NCI-H1105 (cell line): Measurements from ENCODE around the gene INTS15.
"Not testable (repeated sequence)": the region's sequence is repeated elsewhere in the genome, so short reads cannot be mapped to it uniquely, and the experiment has no call there.

ENCODE experiments used
- DNase-seq: peaks from one replicate; lab custom pipeline; 2025; lab: John Stamatoyannopoulos, UW

The INTS15 gene

DNA sequence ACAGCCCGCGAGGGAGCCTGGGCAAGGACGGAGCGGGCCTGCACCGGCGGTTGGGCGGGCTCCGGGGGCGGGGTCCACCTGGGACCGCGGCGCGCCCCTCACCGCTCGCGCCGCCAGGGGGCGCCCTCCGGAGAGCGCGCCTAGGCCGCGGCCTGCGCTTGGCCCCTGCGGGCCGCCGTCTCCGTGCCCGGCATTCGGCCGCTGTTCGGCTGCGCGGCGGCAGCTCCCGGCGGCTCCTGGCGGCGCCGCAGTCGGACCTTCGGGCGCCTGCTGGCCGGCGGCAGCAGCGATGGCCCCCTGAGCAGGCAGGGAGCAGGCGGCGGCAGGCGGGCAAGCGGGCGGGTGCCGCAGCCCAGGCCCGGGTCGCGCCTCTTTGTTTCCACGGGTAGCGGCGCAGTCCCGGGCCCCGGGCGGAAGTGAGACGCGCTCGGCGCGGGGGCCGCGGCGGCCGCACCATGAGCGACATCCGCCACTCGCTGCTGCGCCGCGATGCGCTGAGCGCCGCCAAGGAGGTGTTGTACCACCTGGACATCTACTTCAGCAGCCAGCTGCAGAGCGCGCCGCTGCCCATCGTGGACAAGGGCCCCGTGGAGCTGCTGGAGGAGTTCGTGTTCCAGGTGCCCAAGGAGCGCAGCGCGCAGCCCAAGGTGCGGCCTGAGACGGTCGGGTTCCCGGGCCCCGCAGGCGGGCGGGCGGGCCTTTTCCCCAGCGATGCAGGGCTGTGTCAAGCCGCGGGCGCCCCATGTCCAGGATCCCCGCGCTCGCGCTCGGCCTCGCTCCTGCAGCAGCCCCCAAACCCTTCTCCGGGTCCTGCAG is at the start of gene INTS15:
TSS of gene INTS15 (plus strand) at position 193 of the 816 bp plus-strand sequence. CDS start at position 456, 263 bp downstream.
- peak; percentile 79 for DNase-seq

DNA sequence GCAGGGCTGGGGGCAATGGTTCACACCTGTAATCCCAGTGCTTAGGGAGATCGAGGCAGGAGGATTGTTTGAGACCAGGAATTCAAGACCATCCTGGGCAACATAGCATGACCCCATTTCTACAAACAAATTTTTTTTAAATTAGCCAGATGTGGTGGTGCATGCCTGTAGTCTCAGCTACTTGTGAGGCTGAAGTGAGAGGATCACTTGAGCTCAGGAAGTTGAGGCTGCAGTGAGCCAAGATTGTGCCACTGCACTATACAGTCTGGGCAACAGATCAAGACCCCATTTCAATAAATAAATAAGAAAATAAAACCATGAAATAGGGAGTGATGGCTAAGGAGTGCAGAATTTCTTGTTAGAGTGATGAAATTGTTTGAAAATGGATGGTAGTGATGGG is 47.5 kb upstream of the INTS15 start:
- DNase-seq, result no peak

DNA sequence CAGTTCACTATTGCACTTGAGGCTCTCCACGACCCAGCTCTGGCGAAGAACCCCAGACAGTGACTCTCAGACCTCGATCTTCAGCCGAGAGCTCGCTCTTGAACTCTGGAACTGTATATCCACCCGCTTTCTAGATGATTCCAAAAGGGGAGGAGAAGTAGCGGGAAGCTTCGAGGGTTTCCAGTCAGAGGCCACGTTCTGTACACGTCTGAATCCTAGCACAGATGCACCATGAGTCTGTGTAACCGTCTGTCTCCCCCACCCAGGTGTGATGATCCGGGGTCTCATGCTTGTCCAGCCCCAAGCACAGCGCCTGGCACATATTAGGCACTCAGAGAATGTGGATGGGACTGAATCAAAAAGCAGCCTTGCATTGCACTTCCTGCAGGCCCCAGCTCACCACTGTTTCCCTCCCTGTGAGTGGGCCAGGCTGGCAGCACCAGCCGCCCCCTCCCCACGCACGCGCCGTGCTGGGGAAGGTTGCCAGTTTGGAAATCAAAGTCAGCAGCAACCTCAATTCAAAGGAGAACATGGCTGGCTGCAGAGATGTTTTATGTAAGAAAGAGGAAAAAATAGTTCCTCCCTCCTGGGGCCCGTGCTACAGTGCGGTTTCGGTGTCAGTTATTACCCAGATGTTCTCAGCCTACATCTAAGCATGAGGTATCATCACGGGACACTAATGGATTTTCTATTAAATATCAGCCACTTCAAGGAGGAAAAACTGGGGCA is 44.3 kb upstream of the INTS15 start:
- DNase-seq, result no peak

DNA sequence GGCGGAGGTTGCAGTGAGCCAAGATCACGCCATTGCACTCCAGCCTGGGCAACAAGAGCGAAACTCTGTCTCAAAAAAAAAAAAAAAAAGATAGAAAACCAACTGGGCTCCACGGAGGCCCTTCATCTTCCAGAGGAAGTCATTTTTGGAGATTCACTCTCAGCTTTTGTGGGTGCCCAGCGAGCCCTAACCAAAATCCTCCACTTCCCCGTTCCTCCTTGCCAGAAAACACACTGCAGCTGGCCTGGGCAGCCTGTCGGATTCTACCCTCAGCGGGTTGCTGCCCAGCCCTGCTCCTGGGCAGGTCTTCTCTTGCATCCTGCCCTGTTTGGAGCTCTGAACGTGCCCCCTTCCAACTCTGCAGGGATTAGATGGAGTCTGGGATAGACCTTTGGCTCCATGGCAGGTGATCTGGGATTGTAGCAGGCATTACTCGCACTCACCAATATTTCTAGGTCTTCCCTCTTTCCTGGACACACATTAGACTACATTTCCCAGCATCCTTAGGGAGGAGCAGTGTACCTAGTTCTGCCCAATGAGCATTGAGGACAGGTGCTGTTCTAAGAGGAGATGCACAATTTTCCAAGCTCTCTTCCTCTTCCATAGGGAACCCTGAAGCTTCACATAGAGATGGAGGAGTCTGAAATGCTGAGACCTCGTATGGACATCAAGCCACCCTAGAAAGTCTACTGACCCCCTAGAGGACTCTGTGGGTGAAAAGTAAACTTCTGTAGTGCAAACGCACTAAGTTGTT is 43.1 kb upstream of the INTS15 start:
- DNase-seq, result no peak

DNA sequence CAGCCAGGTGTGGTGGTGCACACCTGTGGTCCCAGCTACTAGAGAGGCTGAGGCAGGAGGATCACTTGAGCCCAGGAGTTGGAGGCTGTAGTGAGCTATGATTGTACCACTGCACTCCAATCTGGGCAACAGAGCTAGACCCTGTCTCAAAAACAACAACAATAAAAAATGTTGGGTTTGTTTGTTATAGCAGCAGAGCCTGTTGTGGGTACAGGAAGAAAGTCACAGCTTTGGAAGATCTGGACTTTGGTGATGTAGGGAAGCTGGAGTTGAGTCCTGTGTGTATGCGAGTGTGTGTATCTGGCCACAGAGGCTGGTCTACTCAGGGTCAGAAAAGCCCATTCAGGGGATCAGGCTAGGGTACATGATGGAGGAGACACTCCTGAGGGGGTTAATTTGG is 42.4 kb upstream of the INTS15 start:
- no peak for DNase-seq

- DNase-seq, result no peak
These were observed 38.8 kb upstream of the INTS15 start, which contains the start of gene GRID2IP for GRCh38 chr7:6551016-6551511. GRID2IP (minus strand) TSS chr7:6551461; CDS start chr7:6551436, 25 bp downstream.

DNA sequence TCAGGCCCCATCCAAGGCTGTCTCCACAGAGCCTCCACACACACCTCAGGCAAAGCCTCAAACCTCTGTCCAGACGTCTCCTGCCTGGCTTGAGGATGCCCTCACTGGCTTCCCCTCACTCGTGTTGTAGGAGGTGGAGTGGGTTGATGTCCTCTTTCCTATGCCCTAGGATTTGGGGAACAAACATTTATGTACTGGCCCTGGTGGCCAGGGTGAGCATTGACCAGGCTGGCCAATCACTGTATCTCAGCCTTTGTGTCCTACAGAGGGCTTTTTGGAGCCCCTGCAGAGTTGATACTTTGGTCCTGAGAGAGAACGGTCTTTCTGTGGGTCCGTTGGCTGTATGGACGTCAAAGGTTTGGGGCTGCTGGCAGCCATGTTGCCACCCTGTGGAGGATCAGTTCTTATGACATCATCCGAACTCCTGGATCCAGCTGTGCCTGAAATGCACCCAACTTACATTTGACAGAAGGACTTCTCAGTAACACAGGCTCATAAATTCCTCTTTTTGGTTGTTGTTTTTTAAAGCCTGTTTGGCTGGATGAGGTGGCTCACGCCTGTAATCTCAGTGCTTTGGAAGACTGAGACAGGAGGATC is 36.3 kb upstream of the INTS15 start:
- no peak for DNase-seq

DNA sequence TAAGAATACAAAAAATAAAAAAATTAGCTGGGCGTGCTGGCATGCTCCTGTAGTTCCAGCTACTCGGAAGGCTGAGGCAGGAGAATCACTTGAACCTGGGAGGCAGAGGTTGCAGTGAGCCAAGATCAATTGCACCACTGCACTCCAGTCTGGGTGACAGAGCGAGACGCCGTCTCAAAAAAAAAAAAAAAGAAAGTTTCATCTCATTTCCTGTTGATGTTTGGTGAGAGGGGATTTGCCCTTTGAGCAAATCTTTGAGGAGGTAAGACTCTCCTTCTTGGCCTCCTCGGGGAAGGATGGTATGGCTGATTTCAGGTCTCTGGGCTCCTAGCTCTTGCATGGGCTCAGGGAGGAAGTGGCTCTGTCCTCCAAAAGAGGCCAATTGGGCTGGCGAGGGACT is 35.0 kb upstream of the INTS15 start:
- no peak for DNase-seq

GRCh38 chr7:6556196-6556595 is 33.6 kb upstream of the INTS15 start:
- no peak for DNase-seq

DNA sequence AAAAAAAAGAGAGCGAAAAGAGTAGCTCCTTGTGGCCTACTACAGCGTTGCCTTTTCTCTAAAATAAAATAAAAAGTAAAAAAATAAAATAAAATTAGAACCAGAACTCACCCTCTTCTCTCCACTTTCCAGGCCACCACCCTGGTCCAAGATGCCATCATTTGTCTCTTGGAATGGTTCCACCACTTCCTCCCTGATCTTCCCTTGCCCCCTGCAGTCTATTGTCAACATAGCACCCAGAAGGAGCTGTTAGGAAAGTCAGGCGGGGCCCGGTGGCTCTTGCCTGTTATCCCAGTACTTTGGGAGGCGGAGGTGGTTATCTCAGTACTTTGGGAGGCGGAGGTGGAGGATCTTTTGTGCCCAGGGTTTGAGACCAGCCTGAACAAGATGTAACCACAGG is 31.0 kb upstream of the INTS15 start:
- DNase-seq, result no peak

- no peak for DNase-seq
These were observed 29.9 kb upstream of the INTS15 start for GRCh38 chr7:6559896-6560295.

DNA sequence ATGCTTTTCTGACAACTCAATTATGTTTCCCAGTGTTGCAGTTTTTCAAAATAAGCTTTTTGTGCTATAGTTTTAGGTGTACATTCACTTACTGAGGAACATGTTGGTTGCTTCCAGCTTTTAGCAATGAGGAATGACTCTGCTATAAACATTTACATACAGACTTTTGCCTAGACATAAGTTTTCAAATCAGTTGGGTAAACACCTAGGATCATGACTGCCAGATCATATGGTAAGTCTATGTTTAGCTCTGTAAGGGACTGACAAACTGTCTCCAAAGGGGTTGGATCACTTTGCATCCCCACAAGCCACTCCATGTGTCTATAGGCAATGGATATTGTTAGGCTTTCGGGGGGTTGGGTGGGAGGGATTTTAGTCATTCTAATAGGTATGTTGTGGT is 27.7 kb upstream of the INTS15 start:
- DNase-seq, result no peak

DNA sequence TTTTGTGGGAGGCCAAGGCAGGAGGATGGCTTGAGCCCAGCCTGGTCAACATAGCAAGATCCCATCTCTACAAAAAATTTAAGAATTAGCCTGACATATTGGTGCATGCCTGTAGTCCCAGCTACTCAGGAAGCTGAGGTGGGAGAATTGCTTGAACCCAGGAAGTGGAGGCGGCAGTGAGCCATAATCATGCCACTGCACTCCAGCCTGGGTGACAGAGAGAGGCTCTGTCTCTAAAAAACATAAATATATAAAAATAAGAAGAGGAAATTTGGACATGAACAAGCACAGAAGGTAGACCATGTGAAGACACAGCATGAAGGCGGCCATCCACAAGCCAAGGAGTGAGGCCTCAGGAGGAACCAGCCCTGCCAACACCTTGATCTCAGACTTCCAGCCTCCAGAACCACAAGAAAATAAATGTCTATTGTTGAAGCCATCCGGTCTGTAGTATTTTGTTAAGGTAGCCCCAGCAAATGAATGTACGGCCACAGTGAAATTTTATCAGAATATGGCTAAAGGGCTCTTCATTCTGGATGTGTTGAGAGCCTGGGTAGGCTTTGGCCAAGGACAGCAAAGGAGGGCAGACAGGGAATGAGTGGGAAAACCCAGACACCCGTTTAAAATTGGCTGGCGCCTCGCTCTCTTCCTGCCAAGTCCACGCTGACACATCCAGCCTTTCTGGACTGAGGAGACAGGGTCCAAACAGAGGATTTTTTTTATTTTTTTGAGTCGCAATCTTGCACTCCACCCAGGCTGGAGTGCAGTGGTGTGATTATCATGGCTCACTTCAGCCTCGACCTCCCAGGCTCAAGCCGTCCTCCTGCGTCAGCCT is 25.7 kb upstream of the INTS15 start:
- no peak for DNase-seq

DNA sequence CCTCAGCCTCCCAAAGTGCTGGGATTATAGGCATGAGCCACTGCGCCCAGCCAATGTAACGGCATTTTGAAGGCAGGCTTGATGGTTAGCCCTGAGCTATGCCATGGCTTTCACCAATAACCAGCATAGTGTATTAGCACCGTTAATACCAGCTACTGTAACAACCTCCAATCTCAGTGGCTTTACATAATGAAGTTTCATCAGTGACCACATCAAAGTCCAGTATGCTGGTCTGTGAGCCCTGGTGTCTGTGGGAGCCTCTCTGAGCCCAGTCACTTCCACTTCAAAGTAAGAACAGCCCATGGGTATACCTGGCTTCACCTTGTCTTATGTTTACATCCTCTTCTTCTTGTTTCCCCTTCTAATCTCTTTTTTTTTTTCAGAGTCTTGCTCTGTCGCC is 24.2 kb upstream of the INTS15 start:
- no peak for DNase-seq

DNA sequence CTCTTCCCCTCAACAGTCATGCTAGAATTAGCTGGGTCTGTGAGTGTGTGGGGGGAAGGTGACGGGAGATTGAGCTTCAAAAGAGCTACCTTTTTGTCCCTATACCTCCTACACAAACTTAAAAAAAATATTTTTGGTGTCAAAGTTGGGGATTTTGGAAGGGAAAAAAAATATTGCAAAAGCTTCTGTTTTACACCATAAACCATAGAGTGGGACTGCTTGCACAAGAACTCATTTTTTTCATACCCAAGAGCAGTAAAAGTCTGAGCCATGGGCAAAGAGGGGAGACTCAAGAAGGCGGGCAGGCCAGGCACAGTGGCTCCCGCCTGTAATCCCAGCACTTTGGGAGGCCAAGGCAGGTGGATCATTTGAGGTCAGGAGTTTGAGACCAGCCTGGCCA is 21.9 kb upstream of the INTS15 start:
- DNase-seq, result no peak

GRCh38 chr7:6571160-6571779 is 18.6 kb upstream of the INTS15 start:
- no peak for DNase-seq

DNA sequence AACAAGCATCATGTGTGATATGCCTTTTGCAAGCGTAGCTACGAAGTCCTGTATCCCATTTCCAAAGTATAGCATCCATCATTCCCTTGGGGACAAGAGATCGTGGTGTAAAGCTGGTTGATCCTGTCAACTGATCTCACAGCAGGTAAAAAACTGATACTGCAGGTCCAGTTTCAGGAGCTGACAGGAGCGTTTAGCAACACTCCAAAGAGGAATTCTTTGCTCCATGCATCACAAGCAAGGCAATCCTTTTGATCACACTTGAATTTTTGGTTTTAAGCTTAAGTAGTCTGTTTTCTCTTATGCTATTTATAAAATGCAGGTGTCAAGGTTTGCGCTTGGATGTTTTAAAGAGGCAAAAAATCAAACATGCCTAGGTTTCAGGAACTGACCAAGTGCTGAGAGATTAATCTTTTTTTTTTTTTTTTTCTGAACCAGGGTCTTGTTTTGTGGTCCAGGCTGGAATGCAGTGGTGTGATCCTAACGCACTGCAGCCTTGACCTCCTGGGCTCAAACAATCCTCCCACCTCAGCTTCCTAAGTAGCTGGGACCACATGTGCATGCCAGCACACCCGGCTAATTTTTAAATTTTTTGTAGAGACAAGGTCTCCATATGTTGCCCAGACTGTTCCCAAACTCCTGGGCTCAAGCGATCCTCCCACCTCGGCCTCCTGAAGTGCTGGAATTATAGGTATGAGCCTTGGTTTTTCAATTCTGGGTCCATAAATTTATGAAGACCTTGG is 14.4 kb upstream of the INTS15 start:
- no peak for DNase-seq

DNA sequence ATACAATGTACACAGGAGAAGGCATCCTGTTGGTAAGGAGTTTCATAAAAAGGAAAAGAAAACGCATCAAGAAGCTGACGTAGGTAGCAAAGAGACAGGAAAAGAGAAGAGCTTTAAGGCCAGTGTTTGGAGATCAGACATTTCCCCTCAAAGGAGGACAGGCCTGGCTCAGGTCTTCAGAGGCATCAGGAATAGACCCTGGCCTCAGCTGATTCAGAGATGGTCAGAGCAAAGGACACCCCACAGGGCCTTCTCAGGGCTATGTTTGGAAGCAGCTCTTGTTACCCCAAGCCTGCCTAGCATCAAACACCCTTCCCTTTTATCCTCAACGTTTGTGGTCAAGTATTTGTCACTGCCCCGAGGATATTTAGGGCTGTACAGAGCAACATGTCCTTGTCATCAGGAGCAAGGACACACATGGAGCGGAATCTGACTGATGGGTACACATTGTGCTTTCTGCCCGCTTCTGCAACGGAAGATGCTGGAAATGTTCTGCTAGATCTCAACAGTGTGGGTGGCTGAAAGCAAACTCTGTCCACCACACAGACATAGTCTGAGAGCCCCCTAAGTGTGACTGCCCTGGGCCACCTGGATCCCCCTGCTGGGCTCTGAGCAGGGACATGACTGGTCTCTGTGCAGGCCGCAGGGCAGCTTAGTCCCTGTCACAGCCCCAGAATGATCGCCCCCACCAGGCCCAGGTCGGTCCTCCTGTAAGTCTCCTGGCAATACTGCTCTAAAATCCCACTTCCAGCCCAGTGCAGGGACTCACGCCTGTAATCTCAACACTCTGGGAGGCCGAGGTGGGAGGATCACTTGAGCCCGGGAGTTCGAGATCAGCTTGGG is 13.6 kb upstream of the INTS15 start:
- no peak for DNase-seq

- not testable (repeated sequence) for DNase-seq
These were observed 12.9 kb upstream of the INTS15 start for GRCh38 chr7:6576867-6577368.
